Keratinocyte (primary cell): ENCODE results near the gene GTF3C5. TPM values are rescaled to one million over a fixed set of nuclear protein-coding genes. Genes with fewer than 3 reads are reported as not detected.

ENCODE experiments used
- DNase-seq: peaks from one replicate; pipeline ENCODE4 v3.0.0-alpha.2; 2011; ENCODE audit warnings: low read depth, missing footprints, low spot score
- FAIRE-seq: peaks from 2 replicates; lab custom pipeline; 2011; peaks lifted over from hg19 to GRCh38; lab: Jason Lieb, UNC
- H2AFZ ChIP-seq: 2 replicates; pipeline ENCODE4 v1.6.0; 2012; ENCODE audit warnings: low read length, control low read depth, inconsistent platforms; ENCODE audit not compliant: control insufficient read depth
- H3K27ac ChIP-seq: 2 replicates; pipeline ENCODE4 v1.5.1; 2011; ENCODE audit warnings: low read length; ENCODE audit not compliant: control insufficient read depth, insufficient read depth
- H3K27me3 ChIP-seq: 3 replicates; pipeline ENCODE4 v1.6.0; 2011; ENCODE audit warnings: low read length; ENCODE audit not compliant: control insufficient read depth, insufficient read depth; ENCODE audit errors: extremely low read depth
- H3K36me3 ChIP-seq, 2 experiments: 2 replicates in 1 of 2; 3 replicates in 1 of 2; pipeline ENCODE4 v1.5.1; 2011; ENCODE audit warnings: low read length in 2 of 2, mild to moderate bottlenecking in 1 of 2; ENCODE audit not compliant: control insufficient read depth in 2 of 2, insufficient read depth in 2 of 2; ENCODE audit errors: extremely low read depth in 1 of 2
- H3K4me1 ChIP-seq: 3 replicates; pipeline ENCODE4 v1.5.1; 2011; ENCODE audit warnings: low read length; ENCODE audit not compliant: control insufficient read depth, insufficient read depth; ENCODE audit errors: extremely low read depth
- H3K4me2 ChIP-seq: 3 replicates; pipeline ENCODE4 v1.6.0; 2011; ENCODE audit warnings: low read depth, low read length; ENCODE audit not compliant: control insufficient read depth, insufficient read depth; ENCODE audit errors: extremely low read depth
- H3K4me3 ChIP-seq, 3 experiments: fragments of 200-600 bp in 1 of 3; sonication (generic) in 1 of 3; 2 replicates in 2 of 3; 3 replicates in 1 of 3; pipeline ENCODE4 v1.5.1; 2011 to 2016; ENCODE audit warnings: low read length in 3 of 3, mild to moderate bottlenecking in 3 of 3, control low read depth in 2 of 3, inconsistent platforms in 1 of 3, low read depth in 1 of 3, mixed read lengths in 1 of 3, mixed run types in 1 of 3, moderate library complexity in 1 of 3; ENCODE audit not compliant: control insufficient read depth in 2 of 3, insufficient read depth in 2 of 3; ENCODE audit errors: extremely low read depth in 1 of 3
- H3K79me2 ChIP-seq: 2 replicates; pipeline ENCODE4 v1.6.0; 2012; ENCODE audit warnings: low read length; ENCODE audit not compliant: control insufficient read depth, insufficient read depth
- H3K9ac ChIP-seq: 3 replicates; pipeline ENCODE4 v1.6.0; 2011; ENCODE audit warnings: low read length; ENCODE audit not compliant: control insufficient read depth, insufficient read depth; ENCODE audit errors: extremely low read depth
- H3K9me1 ChIP-seq: 3 replicates; pipeline ENCODE4 v1.6.0; 2011; ENCODE audit warnings: low read length; ENCODE audit not compliant: control insufficient read depth, insufficient read depth; ENCODE audit errors: extremely low read depth
- H3K9me3 ChIP-seq: 2 replicates; pipeline ENCODE4 v1.5.1; 2012; ENCODE audit warnings: low read depth, low read length; ENCODE audit not compliant: control insufficient read depth
- H4K20me1 ChIP-seq: 3 replicates; pipeline ENCODE4 v1.6.0; 2011; ENCODE audit warnings: low read length; ENCODE audit not compliant: control insufficient read depth, insufficient read depth; ENCODE audit errors: extremely low read depth
- EZH2 ChIP-seq: IDR thresholded peaks from one replicate; pipeline ENCODE4 v1.6.1; 2012; ENCODE audit warnings: inconsistent platforms, mild to moderate bottlenecking, low read length, moderate library complexity
- dilution Hi-C: fragments of 300-500 bp; cut with MboI; formaldehyde crosslinking; loops from one replicate; pipeline ENCODE4 v1.7.0; 2020; ENCODE audit warnings: low sequenced_read_pairs; ENCODE audit not compliant: extremely low pct_ligation_motif_present
- polyA plus RNA-seq, 5 experiments: library from polyadenylated mRNA; depleted of rRNA in 3 of 5; stranded (reverse) in 3 of 5; stranded (forward) in 1 of 5; unstranded in 1 of 5; fragments of >200 nt; gene quantifications; 1 replicate in 1 of 5; 2 replicates in 3 of 5; 3 replicates in 1 of 5; pipeline versions ENCODE4 v1.2.1 to v1.2.3, GENCODE V29; 2011 to 2012; ENCODE audit warnings: missing spikeins in 2 of 5, low read depth in 1 of 5, low replicate concordance in 1 of 5
- TF ChIP-seq, protein P1 (sequence below), 3 experiments: IDR thresholded peaks in 1 of 3; conservative IDR thresholded peaks in 1 of 3; optimal IDR thresholded peaks in 1 of 3; 2 replicates in 2 of 3; 3 replicates in 1 of 3; pipeline versions ENCODE3 to v1.5.1; 2011; ENCODE audit warnings: low read length in 3 of 3, mild to moderate bottlenecking in 3 of 3, moderate library complexity in 2 of 3, control low read depth in 1 of 3, inconsistent platforms in 1 of 3; ENCODE audit not compliant: insufficient read depth in 2 of 3; ENCODE audit errors: extremely low read depth in 1 of 3

GTF3C5 gene
- polyA plus RNA-seq, 1 donor (not counting 4 experiments of a cell fraction or from before 2014, with no cell fraction given) = 37.2 TPM

DNA sequence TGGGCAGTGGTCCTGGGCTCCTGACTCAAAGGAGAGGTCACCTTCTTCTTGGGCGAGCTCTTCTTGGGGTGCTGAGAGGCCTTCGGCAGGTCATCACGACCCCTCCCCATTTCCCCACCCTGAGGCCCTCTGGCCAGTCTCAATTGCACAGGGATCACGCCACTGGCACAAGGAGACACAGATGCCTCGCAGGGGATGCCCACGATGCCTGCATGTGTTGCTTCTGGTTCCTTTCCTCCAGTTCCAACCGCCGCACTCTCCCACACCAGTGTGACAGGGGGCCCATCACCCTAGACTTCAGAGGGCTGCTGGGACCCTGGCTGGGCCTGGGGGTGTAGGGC, 32.3 kb downstream of the GTF3C5 start:
- dilution Hi-C loops = no loop called here
- no peak overlapping the region for H3K27ac ChIP-seq
- H4K20me1 ChIP-seq = no peaks in the 10 kb centered on the region
- H2AFZ ChIP-seq = no peak overlapping the region
- H3K4me1 ChIP-seq = peaks cover 41% of the 10 kb centered on the region
- peaks cover 0 to 2% of the 10 kb centered on the region in 2 experiments for H3K36me3 ChIP-seq
- no peak overlapping the region for H3K9ac ChIP-seq
- H3K79me2 ChIP-seq = no peaks in the 10 kb centered on the region
- FAIRE-seq = no peak
- no peak overlapping the region for H3K4me3 ChIP-seq
- H3K9me3 ChIP-seq = no peaks in the 10 kb centered on the region
- H3K4me2 ChIP-seq = no peak overlapping the region
- TF ChIP-seq, protein P1, sequence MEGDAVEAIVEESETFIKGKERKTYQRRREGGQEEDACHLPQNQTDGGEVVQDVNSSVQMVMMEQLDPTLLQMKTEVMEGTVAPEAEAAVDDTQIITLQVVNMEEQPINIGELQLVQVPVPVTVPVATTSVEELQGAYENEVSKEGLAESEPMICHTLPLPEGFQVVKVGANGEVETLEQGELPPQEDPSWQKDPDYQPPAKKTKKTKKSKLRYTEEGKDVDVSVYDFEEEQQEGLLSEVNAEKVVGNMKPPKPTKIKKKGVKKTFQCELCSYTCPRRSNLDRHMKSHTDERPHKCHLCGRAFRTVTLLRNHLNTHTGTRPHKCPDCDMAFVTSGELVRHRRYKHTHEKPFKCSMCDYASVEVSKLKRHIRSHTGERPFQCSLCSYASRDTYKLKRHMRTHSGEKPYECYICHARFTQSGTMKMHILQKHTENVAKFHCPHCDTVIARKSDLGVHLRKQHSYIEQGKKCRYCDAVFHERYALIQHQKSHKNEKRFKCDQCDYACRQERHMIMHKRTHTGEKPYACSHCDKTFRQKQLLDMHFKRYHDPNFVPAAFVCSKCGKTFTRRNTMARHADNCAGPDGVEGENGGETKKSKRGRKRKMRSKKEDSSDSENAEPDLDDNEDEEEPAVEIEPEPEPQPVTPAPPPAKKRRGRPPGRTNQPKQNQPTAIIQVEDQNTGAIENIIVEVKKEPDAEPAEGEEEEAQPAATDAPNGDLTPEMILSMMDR (optimal IDR thresholded peaks at IDR 0.05 in 1 of 3, IDR thresholded peaks at IDR 0.05 in 1 of 3, conservative IDR thresholded peaks at IDR 0.05 in 1 of 3; ENCODE audit: extremely low read depth in 1 of 3, insufficient read depth in 2 of 3, low read length in 3 of 3) = no peak
- no peak for TF ChIP-seq EZH2
- peaks cover 3% of the 10 kb centered on the region for H3K9me1 ChIP-seq
- DNase-seq = no peak
- H3K27me3 ChIP-seq = peaks cover 10% of the 10 kb centered on the region

- peaks cover 41% of the 10 kb centered on the region for H3K4me1 ChIP-seq
- H3K36me3 ChIP-seq = no peaks in the 10 kb centered on the region
- H3K9me3 ChIP-seq = no peaks in the 10 kb centered on the region
- peaks cover 3% of the 10 kb centered on the region for H3K9me1 ChIP-seq
- FAIRE-seq (no peak), DNase-seq (no peak)
- TF ChIP-seq, protein P1 (optimal IDR thresholded peaks at IDR 0.05 in 1 of 3, IDR thresholded peaks at IDR 0.05 in 1 of 3, conservative IDR thresholded peaks at IDR 0.05 in 1 of 3; ENCODE audit: extremely low read depth in 1 of 3, insufficient read depth in 2 of 3, low read length in 3 of 3) = no peak
- no peak for TF ChIP-seq EZH2
- dilution Hi-C loops = no loop called here
- H3K9ac ChIP-seq = no peak overlapping the region
- H4K20me1 ChIP-seq = no peaks in the 10 kb centered on the region
- no peaks in the 10 kb centered on the region for H3K79me2 ChIP-seq
- H3K27ac ChIP-seq = no peak overlapping the region
- H3K4me2 ChIP-seq = peak overlapping the region; percentile 16
- no peak overlapping the region for H3K4me3 ChIP-seq
- no peak overlapping the region for H2AFZ ChIP-seq
- peaks cover 10% of the 10 kb centered on the region for H3K27me3 ChIP-seq
Observed at GRCh38 chr9:133063500-133064231, 32.9 kb downstream of the GTF3C5 start.
